ENCODE results near the gene BLOC1S5. TPM values are rescaled to one million over a fixed set of nuclear protein-coding genes. Genes with fewer than 3 reads are reported as not detected.

Gene BLOC1S5
- total and polyA plus RNA-seq, 2 of the 13 experiments (the other 11 are each of a cell fraction or from before 2014, with no cell fraction given): 10.5 to 41.5 TPM

- TF ChIP-seq U2AF2 (IDR thresholded peaks at IDR 0.05; ENCODE audit: low read depth, low read length) (no peak), DNMT3B (CRISPR knock-in tag; conservative IDR thresholded peaks at IDR 0.05) (no peak), RFXANK (CRISPR knock-in tag; IDR thresholded peaks at IDR 0.05) (no peak), MED1 (CRISPR knock-in tag; IDR thresholded peaks at IDR 0.05) (peak; percentile 91), ZNF839 (CRISPR knock-in tag; IDR thresholded peaks at IDR 0.05; ENCODE audit: borderline replicate concordance) (no peak), ELF4 (CRISPR knock-in tag; IDR thresholded peaks at IDR 0.05; ENCODE audit: borderline replicate concordance) (no peak), SNAPC5 (CRISPR knock-in tag; IDR thresholded peaks at IDR 0.05; ENCODE audit: borderline replicate concordance) (no peak), GPBP1L1 (CRISPR knock-in tag; IDR thresholded peaks at IDR 0.05) (no peak), ZNF354B (CRISPR knock-in tag; IDR thresholded peaks at IDR 0.05) (no peak), EP300 (IDR thresholded peaks at IDR 0.05; ENCODE audit: low read depth in 2 of 2, low read length in 2 of 2) (peak; percentile 90 to 95), EP300 (CRISPR knock-in tag; IDR thresholded peaks at IDR 0.05; ENCODE audit: borderline replicate concordance) (peak; percentile 93), MLLT10 (CRISPR knock-in tag; IDR thresholded peaks at IDR 0.05) (no peak), CREB1 (IDR thresholded peaks at IDR 0.05) (peak; percentile 65), CREB1 (CRISPR knock-in tag; IDR thresholded peaks at IDR 0.05) (peak; percentile 86), ZNF430 (CRISPR knock-in tag; IDR thresholded peaks at IDR 0.05) (no peak; the same call in 1 of the 2 replicates), ZNF781 (CRISPR knock-in tag; IDR thresholded peaks at IDR 0.05; ENCODE audit: borderline replicate concordance, not compliant biosample characterization) (no peak)
- TF ChIP-seq, protein P1, sequence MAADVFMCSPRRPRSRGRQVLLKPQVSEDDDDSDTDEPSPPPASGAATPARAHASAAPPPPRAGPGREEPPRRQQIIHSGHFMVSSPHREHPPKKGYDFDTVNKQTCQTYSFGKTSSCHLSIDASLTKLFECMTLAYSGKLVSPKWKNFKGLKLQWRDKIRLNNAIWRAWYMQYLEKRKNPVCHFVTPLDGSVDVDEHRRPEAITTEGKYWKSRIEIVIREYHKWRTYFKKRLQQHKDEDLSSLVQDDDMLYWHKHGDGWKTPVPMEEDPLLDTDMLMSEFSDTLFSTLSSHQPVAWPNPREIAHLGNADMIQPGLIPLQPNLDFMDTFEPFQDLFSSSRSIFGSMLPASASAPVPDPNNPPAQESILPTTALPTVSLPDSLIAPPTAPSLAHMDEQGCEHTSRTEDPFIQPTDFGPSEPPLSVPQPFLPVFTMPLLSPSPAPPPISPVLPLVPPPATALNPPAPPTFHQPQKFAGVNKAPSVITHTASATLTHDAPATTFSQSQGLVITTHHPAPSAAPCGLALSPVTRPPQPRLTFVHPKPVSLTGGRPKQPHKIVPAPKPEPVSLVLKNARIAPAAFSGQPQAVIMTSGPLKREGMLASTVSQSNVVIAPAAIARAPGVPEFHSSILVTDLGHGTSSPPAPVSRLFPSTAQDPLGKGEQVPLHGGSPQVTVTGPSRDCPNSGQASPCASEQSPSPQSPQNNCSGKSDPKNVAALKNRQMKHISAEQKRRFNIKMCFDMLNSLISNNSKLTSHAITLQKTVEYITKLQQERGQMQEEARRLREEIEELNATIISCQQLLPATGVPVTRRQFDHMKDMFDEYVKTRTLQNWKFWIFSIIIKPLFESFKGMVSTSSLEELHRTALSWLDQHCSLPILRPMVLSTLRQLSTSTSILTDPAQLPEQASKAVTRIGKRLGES (CRISPR knock-in tag; IDR thresholded peaks at IDR 0.05; ENCODE audit: borderline replicate concordance): no peak
- TF ChIP-seq, protein P2, sequence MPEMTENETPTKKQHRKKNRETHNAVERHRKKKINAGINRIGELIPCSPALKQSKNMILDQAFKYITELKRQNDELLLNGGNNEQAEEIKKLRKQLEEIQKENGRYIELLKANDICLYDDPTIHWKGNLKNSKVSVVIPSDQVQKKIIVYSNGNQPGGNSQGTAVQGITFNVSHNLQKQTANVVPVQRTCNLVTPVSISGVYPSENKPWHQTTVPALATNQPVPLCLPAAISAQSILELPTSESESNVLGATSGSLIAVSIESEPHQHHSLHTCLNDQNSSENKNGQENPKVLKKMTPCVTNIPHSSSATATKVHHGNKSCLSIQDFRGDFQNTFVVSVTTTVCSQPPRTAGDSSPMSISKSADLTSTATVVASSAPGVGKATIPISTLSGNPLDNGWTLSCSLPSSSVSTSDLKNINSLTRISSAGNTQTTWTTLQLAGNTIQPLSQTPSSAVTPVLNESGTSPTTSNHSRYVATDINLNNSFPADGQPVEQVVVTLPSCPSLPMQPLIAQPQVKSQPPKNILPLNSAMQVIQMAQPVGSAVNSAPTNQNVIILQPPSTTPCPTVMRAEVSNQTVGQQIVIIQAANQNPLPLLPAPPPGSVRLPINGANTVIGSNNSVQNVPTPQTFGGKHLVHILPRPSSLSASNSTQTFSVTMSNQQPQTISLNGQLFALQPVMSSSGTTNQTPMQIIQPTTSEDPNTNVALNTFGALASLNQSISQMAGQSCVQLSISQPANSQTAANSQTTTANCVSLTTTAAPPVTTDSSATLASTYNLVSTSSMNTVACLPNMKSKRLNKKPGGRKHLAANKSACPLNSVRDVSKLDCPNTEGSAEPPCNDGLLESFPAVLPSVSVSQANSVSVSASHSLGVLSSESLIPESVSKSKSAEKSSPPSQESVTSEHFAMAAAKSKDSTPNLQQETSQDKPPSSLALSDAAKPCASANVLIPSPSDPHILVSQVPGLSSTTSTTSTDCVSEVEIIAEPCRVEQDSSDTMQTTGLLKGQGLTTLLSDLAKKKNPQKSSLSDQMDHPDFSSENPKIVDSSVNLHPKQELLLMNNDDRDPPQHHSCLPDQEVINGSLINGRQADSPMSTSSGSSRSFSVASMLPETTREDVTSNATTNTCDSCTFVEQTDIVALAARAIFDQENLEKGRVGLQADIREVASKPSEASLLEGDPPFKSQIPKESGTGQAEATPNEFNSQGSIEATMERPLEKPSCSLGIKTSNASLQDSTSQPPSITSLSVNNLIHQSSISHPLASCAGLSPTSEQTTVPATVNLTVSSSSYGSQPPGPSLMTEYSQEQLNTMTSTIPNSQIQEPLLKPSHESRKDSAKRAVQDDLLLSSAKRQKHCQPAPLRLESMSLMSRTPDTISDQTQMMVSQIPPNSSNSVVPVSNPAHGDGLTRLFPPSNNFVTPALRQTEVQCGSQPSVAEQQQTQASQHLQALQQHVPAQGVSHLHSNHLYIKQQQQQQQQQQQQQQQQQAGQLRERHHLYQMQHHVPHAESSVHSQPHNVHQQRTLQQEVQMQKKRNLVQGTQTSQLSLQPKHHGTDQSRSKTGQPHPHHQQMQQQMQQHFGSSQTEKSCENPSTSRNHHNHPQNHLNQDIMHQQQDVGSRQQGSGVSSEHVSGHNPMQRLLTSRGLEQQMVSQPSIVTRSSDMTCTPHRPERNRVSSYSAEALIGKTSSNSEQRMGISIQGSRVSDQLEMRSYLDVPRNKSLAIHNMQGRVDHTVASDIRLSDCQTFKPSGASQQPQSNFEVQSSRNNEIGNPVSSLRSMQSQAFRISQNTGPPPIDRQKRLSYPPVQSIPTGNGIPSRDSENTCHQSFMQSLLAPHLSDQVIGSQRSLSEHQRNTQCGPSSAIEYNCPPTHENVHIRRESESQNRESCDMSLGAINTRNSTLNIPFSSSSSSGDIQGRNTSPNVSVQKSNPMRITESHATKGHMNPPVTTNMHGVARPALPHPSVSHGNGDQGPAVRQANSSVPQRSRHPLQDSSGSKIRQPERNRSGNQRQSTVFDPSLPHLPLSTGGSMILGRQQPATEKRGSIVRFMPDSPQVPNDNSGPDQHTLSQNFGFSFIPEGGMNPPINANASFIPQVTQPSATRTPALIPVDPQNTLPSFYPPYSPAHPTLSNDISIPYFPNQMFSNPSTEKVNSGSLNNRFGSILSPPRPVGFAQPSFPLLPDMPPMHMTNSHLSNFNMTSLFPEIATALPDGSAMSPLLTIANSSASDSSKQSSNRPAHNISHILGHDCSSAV (CRISPR knock-in tag; IDR thresholded peaks at IDR 0.05; ENCODE audit: borderline replicate concordance): no peak
Observed at GRCh38 chr6:8085053-8085511, 20.9 kb upstream of the BLOC1S5 start (continued).
